NCI-H82 treated with DMSO at 0.1 percent for 48 hours (cell line): Measurements from ENCODE around the gene OR10H1.
"Not testable (repeated sequence)": the region's sequence is repeated elsewhere in the genome, so short reads cannot be mapped to it uniquely, and the experiment has no call there.

Experiments
- DNase-seq: peaks from one replicate; lab custom pipeline; 2025; ENCODE audit not compliant: unreplicated experiment; lab: John Stamatoyannopoulos, UW

The OR10H1 gene

DNA sequence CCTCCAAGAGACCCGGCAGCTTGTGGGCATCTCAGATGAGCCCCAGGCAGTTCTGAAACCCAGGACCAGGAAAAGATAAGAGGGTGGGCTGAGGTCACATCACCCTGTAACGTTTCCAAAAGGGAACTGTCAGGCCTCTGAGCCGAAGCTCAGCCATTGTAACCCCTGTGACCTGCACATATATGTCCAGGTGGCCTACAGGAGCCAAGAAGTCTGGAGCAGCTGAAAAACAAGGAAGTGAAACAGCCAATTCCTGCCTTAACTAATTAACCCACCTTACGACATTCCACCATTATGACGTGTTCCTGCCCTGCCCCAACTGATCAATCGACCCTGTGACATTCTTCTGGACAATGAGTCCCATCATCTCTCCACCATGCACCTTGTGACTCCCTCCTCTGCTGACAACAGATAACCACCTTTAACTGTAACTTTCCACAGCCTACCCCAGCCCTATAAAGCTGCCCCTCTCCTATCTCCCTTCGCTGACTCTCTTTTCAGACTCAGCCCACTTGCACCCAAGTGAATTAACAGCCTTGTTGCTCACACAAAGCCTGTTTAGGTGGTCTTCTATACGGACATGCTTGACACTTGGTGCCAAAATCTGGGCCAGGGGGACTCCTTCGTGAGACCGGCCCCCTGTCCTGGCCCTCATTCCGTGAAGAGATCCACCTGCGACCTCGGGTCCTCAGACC, 13.3 kb upstream of the OR10H1 start:
- DNase-seq: not testable (repeated sequence)

DNA sequence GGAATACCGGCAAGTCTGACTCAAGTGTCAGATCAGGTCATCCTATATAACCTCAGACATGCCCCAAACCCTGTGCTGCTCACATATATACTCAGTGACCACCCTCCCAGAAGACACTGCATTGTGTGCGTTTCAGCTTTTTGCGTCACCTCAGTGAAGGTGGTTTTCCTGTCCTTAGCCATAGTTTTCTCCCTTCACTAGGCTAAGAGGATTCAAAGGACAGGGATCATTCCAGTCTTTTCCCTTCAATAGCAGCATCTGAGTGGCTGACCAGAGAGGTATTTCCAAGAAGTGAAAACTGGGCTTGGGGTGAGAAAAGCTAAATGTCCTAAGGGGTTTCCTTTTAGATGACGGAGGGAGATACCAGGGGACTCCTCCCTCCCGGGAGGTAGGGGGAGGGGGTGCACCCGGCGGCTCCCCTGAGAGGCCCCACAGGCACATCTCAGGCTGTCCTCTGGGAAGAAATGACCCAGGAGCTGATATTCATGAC, 12.7 kb upstream of the OR10H1 start:
- DNase-seq: no peak

- DNase-seq: no peak
Measured at GRCh38 chr19:15825753-15826152, 10.3 kb upstream of the OR10H1 start.

GRCh38 chr19:15820646-15821045, 5.2 kb upstream of the OR10H1 start:
- DNase-seq: no peak

GRCh38 chr19:15813916-15814315, 1.5 kb downstream of the OR10H1 start:
- DNase-seq: no peak

GRCh38 chr19:15812060-15812722, 3.3 kb downstream of the OR10H1 start:
- no peak for DNase-seq

- DNase-seq: no peak
Measured at GRCh38 chr19:15811476-15811875, 4.0 kb downstream of the OR10H1 start.

DNA sequence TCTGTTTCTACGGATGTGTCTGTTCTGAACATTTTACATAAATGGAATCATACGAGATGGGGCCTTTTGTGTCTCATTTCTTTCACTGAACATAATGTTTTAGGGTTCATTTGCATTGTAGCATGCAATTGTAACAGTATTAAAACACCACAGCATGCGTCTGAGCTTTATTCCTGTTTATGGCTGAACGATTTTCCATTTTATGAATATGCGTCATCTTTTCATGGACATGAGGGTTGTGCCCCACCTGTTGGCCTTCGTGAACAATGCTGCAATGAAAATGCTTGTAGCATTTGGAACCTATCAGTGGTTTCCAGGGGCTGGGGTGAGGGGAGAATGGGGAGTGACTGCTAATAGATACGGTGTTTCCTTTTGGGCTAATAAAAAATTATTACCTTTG, 5.1 kb downstream of the OR10H1 start:
- no peak for DNase-seq

DNA sequence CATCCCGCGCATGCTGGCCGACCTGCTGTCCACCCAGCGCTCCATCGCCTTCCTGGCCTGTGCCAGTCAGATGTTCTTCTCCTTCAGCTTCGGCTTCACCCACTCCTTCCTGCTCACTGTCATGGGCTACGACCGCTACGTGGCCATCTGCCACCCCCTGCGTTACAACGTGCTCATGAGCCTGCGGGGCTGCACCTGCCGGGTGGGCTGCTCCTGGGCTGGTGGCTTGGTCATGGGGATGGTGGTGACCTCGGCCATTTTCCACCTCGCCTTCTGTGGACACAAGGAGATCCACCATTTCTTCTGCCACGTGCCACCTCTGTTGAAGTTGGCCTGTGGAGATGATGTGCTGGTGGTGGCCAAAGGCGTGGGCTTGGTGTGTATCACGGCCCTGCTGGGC, 21.2 kb downstream of the OR10H1 start:
- not testable (repeated sequence) for DNase-seq

DNA sequence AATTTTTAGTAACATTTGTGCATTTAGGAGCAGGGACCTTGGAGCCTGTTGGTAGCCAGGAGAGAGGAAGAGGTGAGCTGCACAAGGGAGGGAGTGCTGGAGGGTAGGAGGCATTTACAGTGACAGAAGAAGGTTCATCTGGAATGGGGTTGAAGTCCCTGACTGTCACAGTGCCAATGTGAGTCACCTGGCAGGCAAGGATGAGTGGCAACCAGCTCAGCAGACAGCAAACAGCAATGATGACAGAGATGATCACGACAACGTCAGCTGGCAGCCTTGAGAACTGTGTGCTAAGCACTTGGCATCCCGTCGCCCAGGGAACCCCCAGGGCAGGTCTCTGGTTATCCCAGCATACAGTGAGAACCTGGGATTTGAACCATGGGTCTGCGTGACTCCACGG, 25.4 kb downstream of the OR10H1 start:
- DNase-seq: no peak

- no peak for DNase-seq
Measured at GRCh38 chr19:15788594-15789270, 26.7 kb downstream of the OR10H1 start.

DNA sequence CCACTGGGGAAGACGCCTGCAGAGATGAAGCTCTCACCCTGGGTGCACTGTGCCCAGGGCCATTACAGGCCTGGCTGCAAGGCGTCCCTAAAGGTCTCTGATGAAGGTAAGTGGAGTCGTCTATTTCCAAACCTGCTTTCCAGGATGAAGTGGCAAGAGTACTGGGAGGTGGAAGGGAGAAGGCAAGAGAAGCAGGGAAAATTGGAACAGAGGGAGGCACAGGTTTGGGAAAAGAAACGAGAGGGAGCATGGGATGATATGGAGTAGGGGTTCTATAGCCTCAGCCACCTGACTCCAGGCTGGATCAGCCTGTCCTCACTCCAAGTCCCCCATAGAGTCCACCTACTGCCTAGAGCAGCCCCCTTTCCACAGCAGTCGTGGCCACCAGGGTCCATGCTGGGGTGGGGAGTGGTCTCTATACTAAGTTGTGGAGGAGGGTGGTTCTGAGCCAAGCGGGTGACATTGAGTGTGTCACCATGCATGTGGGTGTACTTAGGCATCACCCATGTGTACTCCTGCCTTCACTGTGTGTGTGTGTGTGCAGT, 27.8 kb downstream of the OR10H1 start, which contains the start of gene OR10H5:
Gene OR10H5, plus strand, starts transcription at position 51 of the 545 bp plus-strand sequence. CDS start 6,388 bp downstream, outside the sequence.
- no peak for DNase-seq

DNA sequence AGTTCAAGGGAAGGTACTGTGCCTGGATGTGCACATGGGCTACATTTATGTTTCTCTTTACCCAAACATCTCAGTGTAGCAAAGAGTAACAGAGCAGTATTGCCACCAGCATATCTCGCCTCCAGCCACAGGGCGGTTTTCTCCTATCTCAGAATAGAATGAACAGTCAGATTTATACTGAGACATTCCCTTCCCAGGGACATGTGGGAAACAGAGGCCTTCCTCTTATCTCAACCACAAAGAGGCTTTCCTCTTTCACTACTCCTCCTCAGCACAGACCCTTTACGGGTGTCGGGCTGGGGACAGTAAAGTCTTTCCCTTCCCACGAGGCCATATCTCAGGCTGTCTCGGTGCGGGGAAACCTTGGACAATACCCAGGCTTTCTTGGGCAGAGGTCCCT, 32.6 kb downstream of the OR10H1 start:
- DNase-seq: not testable (repeated sequence)

- no peak for DNase-seq
Measured at GRCh38 chr19:15782211-15782610, 33.3 kb downstream of the OR10H1 start.

- DNase-seq: no peak
Measured at GRCh38 chr19:15781661-15782060, 33.8 kb downstream of the OR10H1 start.

DNA sequence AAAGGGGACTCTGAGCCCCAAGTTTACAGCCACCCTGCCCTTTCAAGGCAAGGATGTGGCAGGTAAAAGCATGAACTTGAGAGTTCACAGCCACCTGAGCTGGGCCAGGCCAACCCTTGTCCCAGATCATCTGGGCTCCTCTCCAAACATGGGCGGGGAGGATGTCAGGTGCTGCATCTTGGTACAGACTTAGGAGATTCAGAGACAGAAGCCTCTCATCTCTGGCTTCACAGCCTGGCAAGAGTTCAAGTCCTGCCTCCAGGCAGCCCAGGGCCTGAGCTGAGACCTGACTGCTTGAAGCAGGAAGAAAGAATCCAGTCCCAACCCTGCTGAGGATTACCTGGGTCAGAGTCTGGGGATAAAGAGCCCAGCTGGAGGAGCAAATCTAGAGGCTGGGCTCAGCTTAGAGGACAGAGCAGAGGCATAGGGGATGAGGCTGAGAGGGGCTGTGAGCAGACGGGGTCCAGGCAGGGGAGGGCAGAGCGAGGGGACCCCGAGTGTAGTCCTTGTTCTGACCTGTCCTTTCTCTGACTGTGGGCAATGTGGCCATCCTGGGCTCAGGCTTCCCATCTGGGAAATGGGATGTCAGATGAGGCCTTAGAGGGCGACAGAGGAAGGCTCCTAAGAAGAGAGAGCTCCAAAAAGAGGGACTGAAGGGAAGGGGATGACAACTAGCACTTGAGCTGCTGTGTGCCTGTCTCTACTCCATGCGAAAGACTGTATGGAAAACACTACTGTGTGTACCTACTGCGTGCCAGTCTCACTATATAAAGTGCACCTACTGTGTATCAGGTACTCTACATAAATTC, 34.6 kb downstream of the OR10H1 start:
- no peak for DNase-seq

- DNase-seq: no peak
Measured at GRCh38 chr19:15779756-15780476, 35.5 kb downstream of the OR10H1 start.

DNA sequence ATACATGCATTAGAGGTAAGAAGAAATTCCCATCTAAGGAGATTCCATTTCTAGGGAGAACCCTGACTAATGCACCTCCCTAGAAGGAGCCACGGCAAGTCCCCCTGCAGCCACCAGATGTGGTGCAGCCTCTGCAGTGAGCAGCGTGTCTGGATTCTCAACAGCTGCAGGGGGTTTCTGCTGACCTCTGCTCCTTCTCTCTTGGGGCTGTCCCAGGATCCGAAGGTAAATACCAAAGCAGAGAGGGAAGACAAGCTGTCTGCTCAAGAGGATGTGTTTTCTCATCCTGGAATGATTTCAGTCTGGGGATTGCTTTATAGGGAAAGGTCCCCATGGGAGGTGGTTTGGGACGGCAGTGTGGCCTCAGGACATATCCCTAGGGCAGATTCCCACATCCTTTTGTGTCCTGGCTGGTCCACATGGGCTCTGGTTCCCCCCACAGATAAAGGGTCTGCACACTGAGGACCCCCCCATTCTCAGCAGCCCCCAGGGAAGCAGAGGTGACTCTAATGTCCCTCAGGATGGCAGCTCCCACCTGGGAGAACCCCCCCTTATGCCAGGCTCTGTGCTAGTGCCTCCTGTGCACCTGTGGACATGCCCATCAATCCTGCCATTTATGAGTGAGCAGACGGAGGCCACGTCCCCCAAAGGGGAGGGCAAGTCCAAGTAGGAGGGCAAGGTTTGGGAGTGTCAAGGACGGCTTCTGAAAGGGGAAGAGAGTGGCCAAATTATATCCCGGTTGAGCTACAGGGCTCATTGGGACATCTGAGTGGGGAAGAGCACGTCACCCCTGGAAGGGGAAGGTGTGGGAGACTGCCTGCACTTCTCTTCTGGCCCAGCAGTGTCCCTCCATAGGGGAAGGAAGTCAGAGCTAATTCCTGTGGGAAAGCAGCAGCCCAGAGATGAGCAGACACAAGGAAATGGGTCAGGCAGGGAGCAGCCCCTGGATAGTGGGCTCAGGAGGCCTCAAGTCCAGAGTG, 38.2 kb downstream of the OR10H1 start:
- no peak for DNase-seq

DNA sequence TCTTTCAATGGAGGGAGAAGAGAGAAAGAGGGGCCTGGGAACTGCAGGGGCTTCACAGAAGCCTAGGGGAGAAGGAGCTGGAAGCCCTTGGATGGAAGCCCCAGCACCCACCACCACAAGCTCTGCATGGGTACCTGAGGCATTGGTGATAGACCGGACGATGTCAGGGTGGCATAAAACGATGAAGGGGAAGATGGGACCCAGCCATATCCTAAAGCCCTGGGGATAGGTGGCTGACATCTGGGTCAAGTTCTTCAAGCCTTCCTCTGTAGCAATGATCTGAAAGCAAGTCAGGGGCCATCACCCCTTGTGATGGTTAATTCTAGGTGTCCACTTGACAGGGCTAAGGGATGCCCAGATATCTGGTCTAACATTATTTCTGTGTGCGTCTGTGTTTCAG, 39.2 kb downstream of the OR10H1 start:
- no peak for DNase-seq
